ENCODE data around the gene ZBTB14. TPM values are rescaled to one million over a fixed set of nuclear protein-coding genes. Genes with fewer than 3 reads are reported as not detected.

ZBTB14 gene
- total RNA-seq, 1 donor from 2014 or later, result 9.0 TPM

GRCh38 chr18:5268874-5269273 lies 26.7 kb downstream of the ZBTB14 start:
- Histone ChIP-seq H3K9ac (ENCODE audit: low read length) (no peak overlapping the region), H2AFZ (ENCODE audit: low read depth, low read length) (no peak overlapping the region), H3K36me3 (ENCODE audit: insufficient read depth, low read length) (no peaks in the 10 kb centered on the region), H3K4me1 (ENCODE audit: insufficient read depth, low read length) (no peaks in the 10 kb centered on the region), H3K9me3 (ENCODE audit: insufficient read depth, low read depth, low read length) (no peaks in the 10 kb centered on the region), H3K79me2 (ENCODE audit: insufficient read depth, low read length) (no peaks in the 10 kb centered on the region), H3K4me2 (ENCODE audit: low read length) (no peak overlapping the region), H3K27ac (ENCODE audit: low read depth, low read length) (no peak overlapping the region), H3K27me3 (ENCODE audit: insufficient read depth, low read length) (no peaks in the 10 kb centered on the region), H3K4me3 (ENCODE audit: insufficient read depth, low read depth, low read length) (no peak overlapping the region), H4K20me1 (ENCODE audit: insufficient read depth, low read length) (no peaks in the 10 kb centered on the region)
- peaks cover 12% of the 10 kb centered on the region for H3K9me3 Mint-ChIP-seq (ENCODE audit: unreplicated experiment)
- no peaks in the 10 kb centered on the region for H3K27me3 Mint-ChIP-seq (ENCODE audit: low read depth, unreplicated experiment)
- no peak overlapping the region for H3K4me3 Mint-ChIP-seq (ENCODE audit: unreplicated experiment)
- H3K36me3 Mint-ChIP-seq (ENCODE audit: low read depth, unreplicated experiment), result no peaks in the 10 kb centered on the region
- TF ChIP-seq EZH2 (IDR thresholded peaks at IDR 0.05; ENCODE audit: insufficient read depth, low read length) (no peak), CTCF (IDR thresholded peaks at IDR 0.05; ENCODE audit: insufficient read depth, low read depth, low read length) (no peak)
- no peak overlapping the region for H3K27ac Mint-ChIP-seq (ENCODE audit: unreplicated experiment)
- no peaks in the 10 kb centered on the region for H3K4me1 Mint-ChIP-seq (ENCODE audit: low read depth, unreplicated experiment)
- no peak for FAIRE-seq
- no peak for DNase-seq (ENCODE audit: low read depth)

- no peaks in the 10 kb centered on the region for H3K4me1 Mint-ChIP-seq (ENCODE audit: low read depth, unreplicated experiment)
- Histone ChIP-seq H3K9ac (ENCODE audit: low read length) (no peak overlapping the region), H2AFZ (ENCODE audit: low read depth, low read length) (no peak overlapping the region), H3K4me1 (ENCODE audit: insufficient read depth, low read length) (no peaks in the 10 kb centered on the region), H3K9me3 (ENCODE audit: insufficient read depth, low read depth, low read length) (no peaks in the 10 kb centered on the region), H3K4me3 (ENCODE audit: insufficient read depth, low read depth, low read length) (no peak overlapping the region), H4K20me1 (ENCODE audit: insufficient read depth, low read length) (no peaks in the 10 kb centered on the region), H3K4me2 (ENCODE audit: low read length) (no peak overlapping the region), H3K27me3 (ENCODE audit: insufficient read depth, low read length) (no peaks in the 10 kb centered on the region), H3K36me3 (ENCODE audit: insufficient read depth, low read length) (no peaks in the 10 kb centered on the region), H3K27ac (ENCODE audit: low read depth, low read length) (no peak overlapping the region), H3K79me2 (ENCODE audit: insufficient read depth, low read length) (no peaks in the 10 kb centered on the region)
- no peaks in the 10 kb centered on the region for H3K36me3 Mint-ChIP-seq (ENCODE audit: low read depth, unreplicated experiment)
- TF ChIP-seq EZH2 (IDR thresholded peaks at IDR 0.05; ENCODE audit: insufficient read depth, low read length), result no peak
- no peak for TF ChIP-seq CTCF (IDR thresholded peaks at IDR 0.05; ENCODE audit: insufficient read depth, low read depth, low read length)
- DNase-seq (ENCODE audit: low read depth), result no peak
- no peak for FAIRE-seq
- H3K27ac Mint-ChIP-seq (ENCODE audit: unreplicated experiment), result no peak overlapping the region
- H3K4me3 Mint-ChIP-seq (ENCODE audit: unreplicated experiment), result no peak overlapping the region
- H3K27me3 Mint-ChIP-seq (ENCODE audit: low read depth, unreplicated experiment), result peaks cover 2% of the 10 kb centered on the region
- peaks cover 11% of the 10 kb centered on the region for H3K9me3 Mint-ChIP-seq (ENCODE audit: unreplicated experiment)
Measured at GRCh38 chr18:5266721-5267120, 28.8 kb downstream of the ZBTB14 start.

GRCh38 chr18:5253910-5254309 lies 41.6 kb downstream of the ZBTB14 start:
- Mint-ChIP-seq H3K4me1 (ENCODE audit: low read depth, unreplicated experiment) (no peaks in the 10 kb centered on the region), H3K9me3 (ENCODE audit: unreplicated experiment) (no peaks in the 10 kb centered on the region), H3K27me3 (ENCODE audit: low read depth, unreplicated experiment) (peaks cover 2% of the 10 kb centered on the region), H3K4me3 (ENCODE audit: unreplicated experiment) (no peak overlapping the region), H3K27ac (ENCODE audit: unreplicated experiment) (no peak overlapping the region), H3K36me3 (ENCODE audit: low read depth, unreplicated experiment) (no peaks in the 10 kb centered on the region)
- Histone ChIP-seq H3K4me2 (ENCODE audit: low read length) (no peak overlapping the region), H4K20me1 (ENCODE audit: insufficient read depth, low read length) (no peaks in the 10 kb centered on the region), H3K9ac (ENCODE audit: low read length) (no peak overlapping the region), H3K27me3 (ENCODE audit: insufficient read depth, low read length) (no peaks in the 10 kb centered on the region), H3K9me3 (ENCODE audit: insufficient read depth, low read depth, low read length) (no peaks in the 10 kb centered on the region), H2AFZ (ENCODE audit: low read depth, low read length) (no peak overlapping the region), H3K4me3 (ENCODE audit: insufficient read depth, low read depth, low read length) (no peak overlapping the region), H3K79me2 (ENCODE audit: insufficient read depth, low read length) (no peaks in the 10 kb centered on the region), H3K27ac (ENCODE audit: low read depth, low read length) (no peak overlapping the region), H3K36me3 (ENCODE audit: insufficient read depth, low read length) (no peaks in the 10 kb centered on the region), H3K4me1 (ENCODE audit: insufficient read depth, low read length) (no peaks in the 10 kb centered on the region)
- DNase-seq (ENCODE audit: low read depth) (no peak), FAIRE-seq (no peak)
- TF ChIP-seq CTCF (IDR thresholded peaks at IDR 0.05; ENCODE audit: insufficient read depth, low read depth, low read length) (no peak), EZH2 (IDR thresholded peaks at IDR 0.05; ENCODE audit: insufficient read depth, low read length) (no peak)

All from astrocyte (in vitro differentiated cells and primary cell).